ENCODE data around the gene IVD.

Gene IVD

GRCh38 chr15:40464595-40465185 is 59.1 kb downstream of the IVD start:
- H3K4me3 ChIP-seq (ENCODE audit: low read depth, low read length) = no peak overlapping the region
- H3K27ac ChIP-seq = no peak overlapping the region
- TF ChIP-seq CTCF (IDR thresholded peaks at IDR 0.05; ENCODE audit: low read depth, low read length, missing control alignments) = no peak
- peaks cover 35% of the 10 kb centered on the region for H3K36me3 ChIP-seq (replicated peaks)
- DNase-seq = no peak
- no peaks in the 10 kb centered on the region for H3K27me3 ChIP-seq (replicated peaks)
- in situ Hi-C loops (cut with HindIII; ENCODE audit: low pct_ligation_motif_present, low sequenced_read_pairs) = no loop called here

- in situ Hi-C loops (cut with HindIII; ENCODE audit: low pct_ligation_motif_present, low sequenced_read_pairs) = no loop called here
- H3K27me3 ChIP-seq (replicated peaks) = no peaks in the 10 kb centered on the region
- peaks cover 29% of the 10 kb centered on the region for H3K36me3 ChIP-seq (replicated peaks)
- no peak overlapping the region for H3K4me3 ChIP-seq (ENCODE audit: low read depth, low read length)
- DNase-seq = no peak
- H3K27ac ChIP-seq = no peak overlapping the region
- TF ChIP-seq CTCF (IDR thresholded peaks at IDR 0.05; ENCODE audit: low read depth, low read length, missing control alignments) = no peak
These were observed 60.3 kb downstream of the IVD start for GRCh38 chr15:40465939-40466338.

- no peak overlapping the region for H3K4me3 ChIP-seq (ENCODE audit: low read depth, low read length)
- H3K27ac ChIP-seq = no peak overlapping the region
- peaks cover 29% of the 10 kb centered on the region for H3K36me3 ChIP-seq (replicated peaks)
- in situ Hi-C loops (cut with HindIII; ENCODE audit: low pct_ligation_motif_present, low sequenced_read_pairs) = no loop called here
- DNase-seq = no peak
- TF ChIP-seq CTCF (IDR thresholded peaks at IDR 0.05; ENCODE audit: low read depth, low read length, missing control alignments) = no peak
- no peaks in the 10 kb centered on the region for H3K27me3 ChIP-seq (replicated peaks)
These were observed 61.0 kb downstream of the IVD start for GRCh38 chr15:40466426-40467260.

GRCh38 chr15:40467261-40467615 is 61.6 kb downstream of the IVD start:
- no peaks in the 10 kb centered on the region for H3K27me3 ChIP-seq (replicated peaks)
- no peak for DNase-seq
- H3K27ac ChIP-seq = no peak overlapping the region
- in situ Hi-C loops (cut with HindIII; ENCODE audit: low pct_ligation_motif_present, low sequenced_read_pairs) = no loop called here
- peaks cover 26% of the 10 kb centered on the region for H3K36me3 ChIP-seq (replicated peaks)
- H3K4me3 ChIP-seq (ENCODE audit: low read depth, low read length) = no peak overlapping the region
- no peak for TF ChIP-seq CTCF (IDR thresholded peaks at IDR 0.05; ENCODE audit: low read depth, low read length, missing control alignments)

- in situ Hi-C loops (cut with HindIII; ENCODE audit: low pct_ligation_motif_present, low sequenced_read_pairs) = no loop called here
- TF ChIP-seq CTCF (IDR thresholded peaks at IDR 0.05; ENCODE audit: low read depth, low read length, missing control alignments) = no peak
- Histone ChIP-seq H3K27ac (no peak overlapping the region), H3K4me3 (ENCODE audit: low read depth, low read length) (no peak overlapping the region), H3K36me3 (replicated peaks) (peaks cover 14% of the 10 kb centered on the region), H3K27me3 (replicated peaks) (no peaks in the 10 kb centered on the region)
- DNase-seq = no peak
These were observed 63.3 kb downstream of the IVD start for GRCh38 chr15:40468898-40469331.
